PC-9 (cell line): Measurements from ENCODE around the gene PDE6B. TPM values are rescaled to one million over a fixed set of nuclear protein-coding genes. Genes with fewer than 3 reads are reported as not detected.

Source experiments
- BruUV-seq: library from RNA; stranded (reverse); fragments of 400-500 nt; replicated peaks from 2 replicates; lab custom pipeline; 2021; lab: Mats Ljungman, UMichigan
- CTCF ChIA-PET: fragments of 300-600 bp; sonication (Branson Sonifier 250); formaldehyde crosslinking; loops from one replicate; lab custom pipeline; 2022; ENCODE audit warnings: antibody characterized with exemption; lab: Charles Lee
- POLR2A ChIA-PET: fragments of 300-600 bp; sonication (Branson Sonifier 250); formaldehyde crosslinking; loops from one replicate; lab custom pipeline; 2022; ENCODE audit warnings: antibody characterized with exemption; ENCODE audit not compliant: unreplicated experiment; lab: Charles Lee
- DNase-seq, 2 experiments: peaks; one replicate each; pipeline versions ENCODE4 v3.0.0 to v3.0.0-alpha.2; 2015 to 2022; ENCODE audit warnings: mixed read lengths in 1 of 2
- H2AFZ ChIP-seq: fragments of 200-600 bp; sonication (generic); 2 replicates; pipeline ENCODE4 v1.8.1; 2017; ENCODE audit warnings: antibody characterized with exemption
- H3F3A ChIP-seq: fragments of 200-600 bp; sonication (generic); 2 replicates; pipeline ENCODE4 v1.8.1; 2017; ENCODE audit warnings: antibody characterized with exemption, mild to moderate bottlenecking, low read depth; ENCODE audit not compliant: insufficient read depth
- H3K27ac ChIP-seq: fragments of 200-600 bp; sonication (generic); 2 replicates; pipeline ENCODE4 v1.6.1; 2016; ENCODE audit warnings: mixed run types
- H3K27me3 ChIP-seq: fragments of 200-600 bp; sonication (generic); 2 replicates; pipeline ENCODE4 v1.6.1; 2016; ENCODE audit warnings: low read depth, mixed run types; ENCODE audit not compliant: insufficient read depth
- H3K36me3 ChIP-seq: fragments of 200-600 bp; sonication (generic); 2 replicates; pipeline ENCODE4 v1.6.1; 2016; ENCODE audit warnings: low read depth, mixed run types
- H3K4me1 ChIP-seq: fragments of 200-600 bp; sonication (generic); replicated peaks from 2 replicates; pipeline ENCODE4 v1.6.1; 2016; ENCODE audit warnings: mixed run types; ENCODE audit not compliant: insufficient read depth
- H3K4me2 ChIP-seq: fragments of 200-600 bp; sonication (generic); 2 replicates; pipeline ENCODE4 v1.6.1; 2017; ENCODE audit warnings: mixed run types
- H3K4me3 ChIP-seq: fragments of 200-600 bp; sonication (generic); 2 replicates; pipeline ENCODE4 v1.6.1; 2016; ENCODE audit warnings: mixed run types
- H3K79me2 ChIP-seq: fragments of 200-600 bp; sonication (generic); 2 replicates; pipeline ENCODE4 v1.6.1; 2017; ENCODE audit warnings: low read depth, mixed run types
- H3K9me2 ChIP-seq: fragments of 200-600 bp; sonication (generic); 2 replicates; pipeline ENCODE4 v1.8.1; 2017; ENCODE audit warnings: mild to moderate bottlenecking; ENCODE audit not compliant: insufficient read depth
- H3K9me3 ChIP-seq: fragments of 200-600 bp; sonication (generic); 2 replicates; pipeline ENCODE4 v1.8.1; 2016; ENCODE audit warnings: low read depth; ENCODE audit not compliant: insufficient read depth
- H4K20me1 ChIP-seq: fragments of 200-600 bp; sonication (generic); 2 replicates; pipeline ENCODE4 v1.8.1; 2017; ENCODE audit not compliant: insufficient read depth
- EZH2 ChIP-seq: fragments of 200-600 bp; sonication (generic); IDR thresholded peaks from 2 replicates; pipeline ENCODE4 v1.8.0; 2017; ENCODE audit warnings: antibody characterized with exemption, low read depth
- intact Hi-C: fragments of 100-400 bp; cut with micrococcal nuclease; formaldehyde crosslinking; loops from one replicate; pipeline ENCODE4 v1.10.0; 2022; ENCODE audit not compliant: unreplicated experiment
- total RNA-seq: library from RNA; stranded (reverse); gene quantifications from 2 replicates; pipeline ENCODE4 v1.2.3, GENCODE V29; 2021
- TF ChIP-seq, protein P1 (sequence below): fragments of 200-600 bp; sonication (generic); conservative IDR thresholded peaks from 2 replicates; pipeline ENCODE4 v1.6.1; 2017; ENCODE audit warnings: mixed run types, antibody characterized with exemption, mild to moderate bottlenecking, moderate library complexity

PDE6B gene
- total RNA-seq, 1 experiment from 2014 or later = 5.9 TPM

DNA sequence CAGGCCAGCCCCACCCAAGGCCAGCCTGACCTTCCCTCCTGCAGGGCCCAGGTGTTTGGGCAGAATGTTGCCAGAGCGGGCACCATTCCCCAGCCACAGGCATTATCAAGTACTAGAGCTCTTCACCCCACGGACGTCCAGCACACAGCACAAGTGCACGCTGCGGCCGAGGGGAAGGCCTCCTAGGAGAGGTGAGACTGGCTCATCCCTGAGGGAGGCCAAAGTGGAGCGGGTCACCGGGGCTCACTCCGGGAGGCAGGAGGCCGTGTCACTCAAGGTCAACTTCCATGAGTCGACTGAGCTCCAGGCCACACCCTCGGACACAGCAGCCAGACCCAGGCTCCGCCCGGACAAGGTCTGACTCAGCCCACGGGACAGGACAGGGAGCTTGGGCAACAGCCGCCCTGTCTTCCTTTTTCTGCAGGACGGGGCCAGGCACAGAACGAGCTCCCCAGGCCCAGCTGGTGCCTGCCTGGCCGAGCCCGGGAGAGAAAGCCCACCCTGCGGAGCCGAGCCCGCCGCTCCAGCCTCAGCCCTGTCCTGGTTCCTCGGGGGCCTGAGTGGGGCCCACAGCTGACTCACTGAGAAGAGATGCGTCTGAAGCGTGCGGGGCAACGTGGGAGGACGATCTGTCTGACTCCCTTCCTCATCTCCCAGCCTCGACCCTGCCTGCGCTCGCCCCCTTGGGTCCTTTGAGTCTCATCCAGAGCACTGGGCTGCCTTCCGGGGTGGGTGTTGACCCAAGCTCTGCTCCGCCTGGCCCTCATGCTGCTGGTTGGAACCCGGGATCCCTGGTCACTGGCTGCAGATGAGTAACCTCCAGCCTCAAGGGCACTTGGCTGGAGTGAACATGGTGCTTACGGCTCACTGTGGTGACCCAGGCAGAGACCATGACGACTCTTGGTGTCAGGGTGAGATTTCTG lies 61.9 kb downstream of the PDE6B start:
- Histone ChIP-seq H3K9me3 (no peaks in the 10 kb centered on the region), H3K4me3 (peak overlapping the region; percentile 28; the same call in 1 of the 2 replicates), H3K4me1 (peaks cover 19% of the 10 kb centered on the region), H3K36me3 (no peaks in the 10 kb centered on the region), H3K27ac (peak overlapping the region; percentile 5; the same call in 1 of the 2 replicates), H3K79me2 (no peaks in the 10 kb centered on the region), H2AFZ (no peak overlapping the region), H3K4me2 (peak overlapping the region; percentile 74), H3K27me3 (no peaks in the 10 kb centered on the region), H3F3A (peaks cover 11% of the 10 kb centered on the region; the same call in 1 of the 2 replicates), H4K20me1 (no peaks in the 10 kb centered on the region), H3K9me2 (no peaks in the 10 kb centered on the region)
- CTCF ChIA-PET = no interaction called here
- POLR2A ChIA-PET = interaction anchor here (0.6 to 1.2 kb wide), 4 partner anchors 13 to 141 kb away, joined by 4 to 5 read pairs (median 4); partner anchors contain the start of genes ATP5ME and MYL5
- BruUV-seq = TSS peak; percentile 49
- peak; percentile 86 to 89 for DNase-seq
- TF ChIP-seq, protein P1, sequence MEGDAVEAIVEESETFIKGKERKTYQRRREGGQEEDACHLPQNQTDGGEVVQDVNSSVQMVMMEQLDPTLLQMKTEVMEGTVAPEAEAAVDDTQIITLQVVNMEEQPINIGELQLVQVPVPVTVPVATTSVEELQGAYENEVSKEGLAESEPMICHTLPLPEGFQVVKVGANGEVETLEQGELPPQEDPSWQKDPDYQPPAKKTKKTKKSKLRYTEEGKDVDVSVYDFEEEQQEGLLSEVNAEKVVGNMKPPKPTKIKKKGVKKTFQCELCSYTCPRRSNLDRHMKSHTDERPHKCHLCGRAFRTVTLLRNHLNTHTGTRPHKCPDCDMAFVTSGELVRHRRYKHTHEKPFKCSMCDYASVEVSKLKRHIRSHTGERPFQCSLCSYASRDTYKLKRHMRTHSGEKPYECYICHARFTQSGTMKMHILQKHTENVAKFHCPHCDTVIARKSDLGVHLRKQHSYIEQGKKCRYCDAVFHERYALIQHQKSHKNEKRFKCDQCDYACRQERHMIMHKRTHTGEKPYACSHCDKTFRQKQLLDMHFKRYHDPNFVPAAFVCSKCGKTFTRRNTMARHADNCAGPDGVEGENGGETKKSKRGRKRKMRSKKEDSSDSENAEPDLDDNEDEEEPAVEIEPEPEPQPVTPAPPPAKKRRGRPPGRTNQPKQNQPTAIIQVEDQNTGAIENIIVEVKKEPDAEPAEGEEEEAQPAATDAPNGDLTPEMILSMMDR = no peak
- TF ChIP-seq EZH2 = no peak
- intact Hi-C loops = loop anchor here (2.0 kb wide), 1 partner anchor 17 kb away; the partner anchor contains the start of gene PCGF3

- CTCF ChIA-PET = no interaction called here
- Histone ChIP-seq H3F3A (peaks cover 11% of the 10 kb centered on the region; the same call in 1 of the 2 replicates), H3K79me2 (no peaks in the 10 kb centered on the region), H4K20me1 (no peaks in the 10 kb centered on the region), H2AFZ (peak overlapping the region; percentile 60; the same call in 1 of the 2 replicates), H3K27ac (peak overlapping the region; percentile 5; the same call in 1 of the 2 replicates), H3K9me2 (no peaks in the 10 kb centered on the region), H3K36me3 (no peaks in the 10 kb centered on the region), H3K4me1 (peaks cover 19% of the 10 kb centered on the region), H3K4me2 (peak overlapping the region; percentile 74), H3K9me3 (no peaks in the 10 kb centered on the region), H3K4me3 (peak overlapping the region; percentile 39; the same call in 1 of the 2 replicates), H3K27me3 (no peaks in the 10 kb centered on the region)
- intact Hi-C loops = loop anchor here (1.0 to 2.0 kb wide), 2 partner anchors 14 to 17 kb away; partner anchors contain the start of genes ATP5ME, MYL5 and PCGF3
- peak in 1 of 2 experiments; percentile 83 for DNase-seq
- no peak for TF ChIP-seq EZH2
- TF ChIP-seq, protein P1 = no peak
- POLR2A ChIA-PET = interaction anchor here (0.6 kb wide), 4 partner anchors 14 to 1817 kb away, joined by 3 to 7 read pairs (median 4); no protein-coding TSS in a partner anchor
- TSS peak; percentile 32 for BruUV-seq
Observed at GRCh38 chr4:687971-688853, 62.8 kb downstream of the PDE6B start.
